Omental fat pad (tissue), 4 donors: Measurements from ENCODE around the gene ANKS3. TPM values are rescaled to one million over a fixed set of nuclear protein-coding genes. Genes with fewer than 3 reads are reported as not detected.

Experiments
- ATAC-seq: fragments of 150-250 bp; one replicate; pipeline ENCODE4 v1.9.1; 2016; ENCODE audit warnings: mild to moderate bottlenecking, moderate library complexity; ENCODE audit not compliant: low FRiP score
- DNase-seq: peaks from one replicate; pipeline ENCODE4 v3.0.0-alpha.2; 2019; ENCODE audit warnings: low spot score
- CTCF ChIP-seq, 3 donors: fragments of 450-650 bp; IDR thresholded peaks; one replicate each; pipeline ENCODE4 v1.5.1; 2016 to 2017; ENCODE audit warnings: antibody characterized with exemption in 3 of 3, mild to moderate bottlenecking in 3 of 3, moderate library complexity in 2 of 3
- total RNA-seq, 4 donors: library from RNA; depleted of rRNA; stranded (reverse); fragments of >200 nt; gene quantifications; one replicate each; pipeline ENCODE4 v1.1.0, GENCODE V29; 2016

The ANKS3 gene
- total RNA-seq, 4 donors from 2014 or later = 12.6 to 24.1 (median 17.2) TPM

- no peak for DNase-seq
- TF ChIP-seq CTCF (IDR thresholded peaks at IDR 0.05) = no peak
- no peak for ATAC-seq
These were observed 37.7 kb downstream of the ANKS3 start for GRCh38 chr16:4696172-4696904.

- no peak for ATAC-seq
- no peak for TF ChIP-seq CTCF (IDR thresholded peaks at IDR 0.05)
- DNase-seq = no peak
These were observed 38.4 kb downstream of the ANKS3 start for GRCh38 chr16:4695473-4696171.

GRCh38 chr16:4694642-4695451 is 39.2 kb downstream of the ANKS3 start:
- ATAC-seq (no peak), DNase-seq (no peak)
- no peak for TF ChIP-seq CTCF (IDR thresholded peaks at IDR 0.05)

GRCh38 chr16:4693956-4694641 is 40.0 kb downstream of the ANKS3 start:
- no peak for TF ChIP-seq CTCF (IDR thresholded peaks at IDR 0.05)
- DNase-seq (no peak), ATAC-seq (peak; percentile 29)

GRCh38 chr16:4693296-4693955 is 40.6 kb downstream of the ANKS3 start, which contains the start of gene NUDT16L1:
Gene NUDT16L1, plus strand, starts transcription at chr16:4693562. Its CDS starts 165 bp downstream, at chr16:4693727.
- peak; percentile 88 for ATAC-seq

More at GRCh38 chr16:4693296-4693955, 40.6 kb downstream of the ANKS3 start, which contains the start of gene NUDT16L1:
- TF ChIP-seq CTCF (IDR thresholded peaks at IDR 0.05) = no peak
- DNase-seq = peak; percentile 82
